GM12891 (cell line): ENCODE data around the gene OR2M2.

Experiments
- DNase-seq: peaks from one replicate; pipeline ENCODE4 v3.0.0; 2011; ENCODE audit warnings: low spot score; ENCODE audit not compliant: insufficient read length
- FAIRE-seq: peaks from 2 replicates; lab custom pipeline; 2011; peaks lifted over from hg19 to GRCh38; lab: Jason Lieb, UNC
- PAX5 ChIP-seq: IDR thresholded peaks from 2 replicates; pipeline ENCODE4 v1.6.1; 2011; ENCODE audit warnings: low read length, moderate library complexity, mild to moderate bottlenecking; ENCODE audit not compliant: insufficient read depth, severe bottlenecking
- POLR2A ChIP-seq: IDR thresholded peaks from 2 replicates; pipeline ENCODE4 v1.6.1; 2011; ENCODE audit warnings: low read depth, low read length, control low read depth
- POLR2AphosphoS5 ChIP-seq: IDR thresholded peaks from 2 replicates; pipeline ENCODE4 v1.6.1; 2011; ENCODE audit warnings: low read depth, low read length, control low read depth
- POU2F2 ChIP-seq: IDR thresholded peaks from 2 replicates; pipeline ENCODE4 v1.6.1; 2011; ENCODE audit warnings: low read depth, mild to moderate bottlenecking, control low read depth, low read length, moderate library complexity
- SPI1 ChIP-seq: IDR thresholded peaks from 2 replicates; pipeline ENCODE4 v1.6.1; 2011; ENCODE audit warnings: low read depth, low read length, control low read depth
- TAF1 ChIP-seq: IDR thresholded peaks from 2 replicates; pipeline ENCODE4 v1.6.1; 2011; ENCODE audit warnings: low read depth, low read length, control low read depth

OR2M2 gene

GRCh38 chr1:248164031-248164430 lies 10.6 kb upstream of the OR2M2 start:
- TF ChIP-seq SPI1: no peak
- no peak for TF ChIP-seq TAF1
- TF ChIP-seq POLR2AphosphoS5: no peak
- TF ChIP-seq PAX5: no peak
- TF ChIP-seq POU2F2: no peak
- TF ChIP-seq POLR2A: no peak
- no peak for DNase-seq
- no peak for FAIRE-seq

DNA sequence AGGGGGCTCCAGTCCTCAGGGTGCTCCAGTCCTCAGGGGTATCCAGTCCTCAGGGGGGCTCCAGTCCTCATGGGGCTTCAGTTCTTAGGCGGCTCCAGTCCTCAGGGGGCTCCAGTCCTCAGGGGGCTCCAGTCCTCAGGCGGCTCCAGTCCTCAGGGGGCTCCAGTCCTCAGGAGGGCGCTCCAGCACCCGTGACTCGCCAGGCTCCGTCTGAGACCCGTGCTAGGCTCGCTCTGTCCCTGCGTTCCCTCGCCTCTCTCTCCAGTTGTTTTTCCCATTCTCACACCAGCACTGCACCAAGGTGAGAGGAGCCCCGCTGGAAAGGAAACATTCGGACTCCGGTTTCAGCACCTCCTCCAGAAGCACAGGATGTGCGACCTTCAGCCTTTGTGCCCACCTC lies 9.4 kb upstream of the OR2M2 start:
- TF ChIP-seq SPI1: no peak
- no peak for TF ChIP-seq POLR2A
- no peak for TF ChIP-seq PAX5
- no peak for TF ChIP-seq POU2F2
- no peak for TF ChIP-seq TAF1
- no peak for TF ChIP-seq POLR2AphosphoS5
- DNase-seq (no peak), FAIRE-seq (no peak)

DNA sequence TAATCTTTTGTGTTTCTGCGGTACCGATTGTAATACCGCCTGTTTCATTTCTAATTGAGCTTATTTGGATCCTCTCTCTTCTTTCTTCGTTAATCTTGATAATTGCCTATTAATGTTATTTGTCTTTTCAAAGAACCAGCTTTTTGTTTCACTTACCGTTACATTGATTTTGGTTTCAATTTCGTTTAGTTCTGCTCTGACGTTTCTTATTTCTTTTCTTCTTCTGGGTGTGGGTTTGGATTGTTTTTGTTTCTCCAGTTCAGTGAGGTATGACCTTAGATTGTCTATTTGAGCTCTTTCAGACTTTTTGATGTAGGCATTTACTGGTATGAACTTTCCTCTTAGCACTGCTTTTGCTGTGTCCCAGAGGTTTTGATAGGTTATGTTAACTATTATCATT lies 9.4 kb downstream of the OR2M2 start:
- DNase-seq: no peak
- no peak for FAIRE-seq
- no peak for TF ChIP-seq POLR2AphosphoS5

DNA sequence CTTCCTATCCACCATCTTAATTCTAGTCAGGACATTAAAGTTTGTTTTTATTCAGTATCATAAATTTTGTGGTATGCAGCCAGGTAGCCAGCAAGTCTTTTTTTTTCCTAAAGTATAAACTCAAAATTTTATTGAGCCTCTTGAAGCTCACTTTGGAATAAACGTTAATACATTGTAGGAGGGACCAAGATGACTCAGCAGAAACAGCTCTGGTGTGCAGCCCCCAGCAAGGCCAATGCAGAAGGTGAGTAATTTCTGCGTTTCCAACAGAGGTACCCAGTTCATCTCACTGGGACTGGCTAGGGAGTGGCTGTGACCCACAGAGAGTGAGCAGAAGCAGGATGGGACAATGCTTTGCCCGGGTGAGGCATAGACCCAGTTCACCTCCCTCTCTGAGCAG lies 12.7 kb downstream of the OR2M2 start:
- FAIRE-seq (no peak), DNase-seq (no peak)
- TF ChIP-seq POLR2AphosphoS5 (no peak), POLR2A (no peak), POU2F2 (no peak), TAF1 (no peak), PAX5 (no peak)

GRCh38 chr1:248189026-248189425 lies 14.4 kb downstream of the OR2M2 start:
- TF ChIP-seq TAF1: no peak
- TF ChIP-seq POLR2AphosphoS5: no peak
- TF ChIP-seq POU2F2: no peak
- no peak for TF ChIP-seq POLR2A
- TF ChIP-seq PAX5: no peak
- no peak for TF ChIP-seq SPI1
- no peak for DNase-seq
- no peak for FAIRE-seq

DNA sequence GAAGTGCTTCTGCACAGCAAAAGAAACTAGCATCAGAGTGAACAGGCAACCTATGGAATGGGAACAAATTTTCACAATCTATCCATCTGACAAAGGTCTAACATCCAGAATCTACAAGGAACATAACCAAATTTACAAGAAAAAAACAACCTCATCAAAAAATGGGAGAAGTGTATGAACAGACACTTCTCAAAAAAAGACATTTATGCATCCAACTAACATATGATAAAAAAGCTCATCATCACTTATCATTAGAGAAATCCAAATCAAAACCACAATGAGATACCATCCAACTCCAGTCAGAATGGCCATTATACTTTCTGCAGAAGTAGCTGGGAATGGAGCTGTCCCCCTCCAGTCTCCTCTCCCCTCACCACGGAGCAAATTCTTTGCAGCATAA lies 19.5 kb downstream of the OR2M2 start:
- DNase-seq (no peak), FAIRE-seq (no peak)
- TF ChIP-seq POLR2AphosphoS5: no peak
- TF ChIP-seq SPI1: no peak
- no peak for TF ChIP-seq PAX5
- no peak for TF ChIP-seq POLR2A
- TF ChIP-seq TAF1: no peak
- TF ChIP-seq POU2F2: no peak

- DNase-seq (no peak), FAIRE-seq (no peak)
- no peak for TF ChIP-seq POLR2AphosphoS5
- TF ChIP-seq TAF1: no peak
- no peak for TF ChIP-seq SPI1
- TF ChIP-seq PAX5: no peak
- TF ChIP-seq POLR2A: no peak
- TF ChIP-seq POU2F2: no peak
Observed at GRCh38 chr1:248196965-248197364, 22.3 kb downstream of the OR2M2 start, which contains the start of gene OR2M3. Gene OR2M3, plus strand, starts transcription at chr1:248197265. Its CDS starts 5,803 bp downstream, at chr1:248203068.

GRCh38 chr1:248215880-248216279 lies 41.3 kb downstream of the OR2M2 start:
- FAIRE-seq (no peak), DNase-seq (no peak)
- TF ChIP-seq POLR2AphosphoS5: no peak
- TF ChIP-seq POLR2A: no peak
- TF ChIP-seq PAX5: no peak
- TF ChIP-seq POU2F2: no peak
- no peak for TF ChIP-seq TAF1

- FAIRE-seq: no peak
- no peak for DNase-seq
Observed at GRCh38 chr1:248225537-248225936, 50.9 kb downstream of the OR2M2 start.

DNA sequence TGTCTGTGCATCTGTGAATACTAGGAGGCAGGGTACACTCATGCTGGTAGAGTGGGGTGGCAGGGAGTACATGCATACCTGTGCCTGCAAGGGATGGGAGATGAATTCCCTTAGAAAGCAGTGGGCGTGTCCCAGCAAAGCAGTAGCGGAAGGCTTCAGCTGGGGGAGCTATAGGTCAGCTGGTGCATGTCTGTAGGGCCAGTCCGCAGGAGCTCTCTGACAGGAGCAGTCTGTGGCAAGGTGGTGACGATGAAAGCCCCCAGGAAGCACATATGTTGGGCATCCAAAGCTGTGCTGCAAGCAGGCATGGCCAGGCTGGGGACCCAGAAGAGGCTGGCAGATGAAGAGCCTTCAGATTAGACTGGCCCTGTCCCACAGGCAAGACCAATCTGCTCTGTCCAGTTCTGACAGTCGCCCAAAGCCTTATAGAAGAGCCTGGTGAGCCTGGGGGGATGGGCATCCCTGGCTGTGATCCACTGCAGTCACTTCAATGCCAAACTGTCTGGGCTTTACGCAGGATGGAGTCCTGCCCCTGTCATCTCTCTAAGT lies 54.8 kb downstream of the OR2M2 start:
- FAIRE-seq (no peak), DNase-seq (no peak)
- no peak for TF ChIP-seq TAF1
- no peak for TF ChIP-seq SPI1
- TF ChIP-seq POLR2AphosphoS5: no peak
- TF ChIP-seq POU2F2: no peak

More at GRCh38 chr1:248225537-248225936, 50.9 kb downstream of the OR2M2 start:
- no peak for TF ChIP-seq PAX5
- TF ChIP-seq SPI1: no peak
- TF ChIP-seq POLR2A: no peak
- TF ChIP-seq POU2F2: no peak
- no peak for TF ChIP-seq POLR2AphosphoS5
- no peak for TF ChIP-seq TAF1
